ENCODE data around the gene INPP4B. TPM values are rescaled to one million over a fixed set of nuclear protein-coding genes. Genes with fewer than 3 reads are reported as not detected.

Gene INPP4B
- total and polyA plus RNA-seq, 7 experiments from 2014 or later: 52.8 to 77.5 (median 64.2) TPM

DNA sequence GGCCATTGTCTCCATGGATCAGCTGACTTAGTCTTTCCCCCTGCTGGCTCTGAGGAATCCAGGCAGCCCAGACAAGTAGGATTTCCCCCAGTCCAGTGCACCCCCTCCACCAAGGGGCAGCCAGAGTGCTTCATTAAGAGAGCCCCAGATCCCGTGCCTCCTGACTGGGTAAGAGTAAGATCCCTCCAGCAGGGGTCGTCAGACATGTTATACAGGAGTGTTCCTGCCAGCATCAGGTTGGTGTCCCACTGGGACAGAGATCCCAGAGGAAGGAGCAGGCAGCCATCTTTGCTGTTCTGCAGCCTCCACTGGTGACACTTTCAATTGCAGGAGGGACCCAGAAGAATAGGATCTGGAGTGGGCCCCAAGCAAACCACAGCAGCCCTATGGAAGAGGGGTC is 29.0 kb upstream of the INPP4B start:
- H3K27me3 Mint-ChIP-seq: peaks cover 0 to 17% (median 6%) of the 10 kb centered on the region in 5 donors
- H3K9me3 ChIP-seq (ENCODE audit: control insufficient read depth in 2 of 3, low read length in 3 of 3): no peaks in the 10 kb centered on the region
- H3K4me3 ChIP-seq (ENCODE audit: low read length): no peak overlapping the region
- no peaks in the 10 kb centered on the region for H3K4me1 Mint-ChIP-seq
- peaks cover 0 to 5% (median 0%) of the 10 kb centered on the region in 5 donors for H3K36me3 Mint-ChIP-seq
- intact Hi-C loops (cut with micrococcal nuclease): no loop called here
- H3K4me1 ChIP-seq (ENCODE audit: control insufficient read depth in 2 of 2, insufficient read depth in 2 of 2, low read length in 2 of 2): no peaks in the 10 kb centered on the region
- no peak overlapping the region for H3K4me3 Mint-ChIP-seq
- H3K27me3 ChIP-seq (ENCODE audit: control insufficient read depth in 2 of 2, insufficient read depth in 2 of 2, low read length in 2 of 2): no peaks in the 10 kb centered on the region
- H3K27ac ChIP-seq (ENCODE audit: low read depth, low read length): no peak overlapping the region
- CTCF ChIA-PET: no interaction called here
- H3K27ac Mint-ChIP-seq: no peak overlapping the region
- peaks cover 0 to 10% (median 0%) of the 10 kb centered on the region in 11 donors for H3K9me3 Mint-ChIP-seq
- no peak for ATAC-seq
- H3K36me3 ChIP-seq (ENCODE audit: control insufficient read depth in 2 of 3, insufficient read depth in 3 of 3, low read length in 3 of 3): no peaks in the 10 kb centered on the region
- no peak for DNase-seq
- POLR2A ChIA-PET: no interaction called here

DNA sequence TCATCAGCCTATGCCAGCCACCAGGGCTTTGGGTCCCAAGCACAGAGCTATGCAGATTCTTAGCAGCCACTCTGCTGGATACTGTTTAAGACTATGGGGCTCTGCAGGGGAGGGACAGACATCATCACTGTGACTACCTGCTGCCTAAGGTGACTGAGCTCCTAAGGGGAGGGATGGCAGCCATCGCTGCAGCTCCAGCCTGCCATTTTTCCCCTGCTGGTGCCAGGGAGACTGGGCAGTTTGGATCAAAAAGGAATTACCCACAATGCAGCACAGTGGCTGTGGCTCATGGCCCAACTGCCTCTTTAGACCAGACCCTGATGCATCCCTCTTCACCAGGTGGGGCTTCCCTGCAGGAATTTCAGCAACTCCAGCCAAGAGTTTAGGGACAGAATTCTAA is 28.6 kb upstream of the INPP4B start:
- Mint-ChIP-seq H3K4me3 (no peak overlapping the region), H3K9me3 (peaks cover 0 to 10% (median 1%) of the 10 kb centered on the region in 11 donors), H3K36me3 (peaks cover 0 to 5% (median 0%) of the 10 kb centered on the region in 5 donors), H3K27ac (no peak overlapping the region), H3K27me3 (peaks cover 0 to 14% (median 8%) of the 10 kb centered on the region in 5 donors), H3K4me1 (no peaks in the 10 kb centered on the region)
- H3K27me3 ChIP-seq (ENCODE audit: control insufficient read depth in 2 of 2, insufficient read depth in 2 of 2, low read length in 2 of 2): no peaks in the 10 kb centered on the region
- no peaks in the 10 kb centered on the region for H3K36me3 ChIP-seq (ENCODE audit: control insufficient read depth in 2 of 3, insufficient read depth in 3 of 3, low read length in 3 of 3)
- no peaks in the 10 kb centered on the region for H3K4me1 ChIP-seq (ENCODE audit: control insufficient read depth in 2 of 2, insufficient read depth in 2 of 2, low read length in 2 of 2)
- ChIA-PET CTCF (no interaction called here), POLR2A (no interaction called here)
- DNase-seq: no peak
- no peak overlapping the region for H3K27ac ChIP-seq (ENCODE audit: low read depth, low read length)
- no peak for ATAC-seq
- intact Hi-C loops (cut with micrococcal nuclease): no loop called here
- no peak overlapping the region for H3K4me3 ChIP-seq (ENCODE audit: low read length)
- H3K9me3 ChIP-seq (ENCODE audit: control insufficient read depth in 2 of 3, low read length in 3 of 3): no peaks in the 10 kb centered on the region

- H3K4me1 Mint-ChIP-seq: no peaks in the 10 kb centered on the region
- CTCF ChIA-PET: interaction anchor here (0.7 kb wide), 1 partner anchor 1089 kb away, joined by 3 read pairs; no protein-coding TSS in a partner anchor
Observed at GRCh38 chr4:142866685-142867084, 20.6 kb upstream of the INPP4B start.

GRCh38 chr4:142861351-142861750 is 15.2 kb upstream of the INPP4B start:
- Histone ChIP-seq H3K36me3 (ENCODE audit: control insufficient read depth in 2 of 3, insufficient read depth in 3 of 3, low read length in 3 of 3) (no peaks in the 10 kb centered on the region), H3K4me1 (ENCODE audit: control insufficient read depth in 2 of 2, insufficient read depth in 2 of 2, low read length in 2 of 2) (no peaks in the 10 kb centered on the region), H3K27ac (ENCODE audit: low read depth, low read length) (no peak overlapping the region), H3K9me3 (ENCODE audit: control insufficient read depth in 2 of 3, low read length in 3 of 3) (no peaks in the 10 kb centered on the region), H3K27me3 (ENCODE audit: control insufficient read depth in 2 of 2, insufficient read depth in 2 of 2, low read length in 2 of 2) (no peaks in the 10 kb centered on the region), H3K4me3 (ENCODE audit: low read length) (no peak overlapping the region)
- no peak overlapping the region for H3K27ac Mint-ChIP-seq
- DNase-seq (no peak), ATAC-seq (no peak)
- intact Hi-C loops (cut with micrococcal nuclease): no loop called here
- peaks cover 0 to 3% (median 0%) of the 10 kb centered on the region in 7 donors for H3K4me1 Mint-ChIP-seq
- ChIA-PET POLR2A (no interaction called here), CTCF (no interaction called here)
- H3K36me3 Mint-ChIP-seq: no peaks in the 10 kb centered on the region
- no peak overlapping the region for H3K4me3 Mint-ChIP-seq
- H3K9me3 Mint-ChIP-seq: no peaks in the 10 kb centered on the region
- H3K27me3 Mint-ChIP-seq: peaks cover 0 to 17% (median 11%) of the 10 kb centered on the region in 5 donors

More at GRCh38 chr4:142866685-142867084, 20.6 kb upstream of the INPP4B start:
- H3K4me1 ChIP-seq (ENCODE audit: control insufficient read depth in 2 of 2, insufficient read depth in 2 of 2, low read length in 2 of 2): no peaks in the 10 kb centered on the region
- H3K27ac Mint-ChIP-seq: no peak overlapping the region
- peaks cover 5 to 26% (median 11%) of the 10 kb centered on the region in 5 donors for H3K27me3 Mint-ChIP-seq
- H3K27ac ChIP-seq (ENCODE audit: low read depth, low read length): no peak overlapping the region
- peaks cover 0 to 6% (median 0%) of the 10 kb centered on the region in 11 donors for H3K9me3 Mint-ChIP-seq
- no peaks in the 10 kb centered on the region for H3K9me3 ChIP-seq (ENCODE audit: control insufficient read depth in 2 of 3, low read length in 3 of 3)
- POLR2A ChIA-PET: no interaction called here
- peaks cover 0 to 4% (median 0%) of the 10 kb centered on the region in 5 donors for H3K36me3 Mint-ChIP-seq
- no peak for ATAC-seq
- intact Hi-C loops (cut with micrococcal nuclease): no loop called here
- no peak for DNase-seq
- no peak overlapping the region for H3K4me3 ChIP-seq (ENCODE audit: low read length)
- H3K36me3 ChIP-seq (ENCODE audit: control insufficient read depth in 2 of 3, insufficient read depth in 3 of 3, low read length in 3 of 3): no peaks in the 10 kb centered on the region
- no peak overlapping the region for H3K4me3 Mint-ChIP-seq
- no peaks in the 10 kb centered on the region for H3K27me3 ChIP-seq (ENCODE audit: control insufficient read depth in 2 of 2, insufficient read depth in 2 of 2, low read length in 2 of 2)

DNA sequence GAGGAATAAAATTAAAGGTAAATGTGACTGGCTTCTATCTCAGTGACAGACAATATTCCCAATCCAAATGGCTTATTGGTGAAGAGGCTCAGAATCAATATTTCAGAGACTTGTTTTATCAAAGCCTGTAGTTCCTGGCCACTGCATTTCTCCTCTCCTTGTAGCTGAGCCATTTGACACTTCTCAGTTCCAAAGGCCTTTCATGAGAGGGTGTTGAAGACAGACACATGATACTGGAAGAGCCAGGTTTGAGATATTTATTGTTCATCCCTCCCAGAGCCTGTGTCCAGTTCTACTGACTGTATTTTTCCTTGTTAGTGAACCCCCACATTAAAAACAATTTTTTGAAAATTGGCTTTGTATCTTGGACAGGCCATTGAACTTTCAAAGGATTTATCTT is 12.9 kb upstream of the INPP4B start:
- no peak overlapping the region for H3K27ac Mint-ChIP-seq
- Histone ChIP-seq H3K9me3 (ENCODE audit: control insufficient read depth in 2 of 3, low read length in 3 of 3) (no peaks in the 10 kb centered on the region), H3K27me3 (ENCODE audit: control insufficient read depth in 2 of 2, insufficient read depth in 2 of 2, low read length in 2 of 2) (no peaks in the 10 kb centered on the region), H3K4me1 (ENCODE audit: control insufficient read depth in 2 of 2, insufficient read depth in 2 of 2, low read length in 2 of 2) (no peaks in the 10 kb centered on the region), H3K27ac (ENCODE audit: low read depth, low read length) (no peak overlapping the region), H3K36me3 (ENCODE audit: control insufficient read depth in 2 of 3, insufficient read depth in 3 of 3, low read length in 3 of 3) (no peaks in the 10 kb centered on the region), H3K4me3 (ENCODE audit: low read length) (no peak overlapping the region)
- intact Hi-C loops (cut with micrococcal nuclease): no loop called here
- H3K27me3 Mint-ChIP-seq: peaks cover 0 to 20% (median 11%) of the 10 kb centered on the region in 5 donors
- no peaks in the 10 kb centered on the region for H3K9me3 Mint-ChIP-seq
- H3K36me3 Mint-ChIP-seq: no peaks in the 10 kb centered on the region
- DNase-seq (no peak), ATAC-seq (no peak)
- H3K4me1 Mint-ChIP-seq: peaks cover 0 to 3% (median 0%) of the 10 kb centered on the region in 7 donors
- H3K4me3 Mint-ChIP-seq: no peak overlapping the region
- CTCF ChIA-PET: interaction anchor here (0.6 kb wide), 1 partner anchor 513 kb away, joined by 3 read pairs; no protein-coding TSS in a partner anchor
- POLR2A ChIA-PET: no interaction called here

DNA sequence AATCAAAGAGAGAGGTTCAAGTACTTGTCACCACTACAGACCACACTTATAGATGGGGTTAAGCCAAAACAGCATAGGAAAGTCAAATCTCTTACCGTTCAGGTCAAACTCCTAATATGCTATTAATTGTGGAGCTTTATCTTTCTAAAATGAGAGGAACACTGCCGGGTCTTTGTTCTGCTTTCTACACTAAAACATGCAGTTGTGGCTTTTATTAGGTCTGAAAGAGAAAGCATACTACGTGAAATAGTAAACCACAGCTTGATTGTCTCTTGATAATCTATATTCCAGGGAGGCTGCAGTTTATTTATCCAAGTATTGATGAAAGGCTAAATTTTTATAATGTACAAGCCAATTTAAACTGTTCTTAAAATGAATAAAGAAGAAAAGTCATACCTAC is 12.3 kb upstream of the INPP4B start:
- H3K27me3 Mint-ChIP-seq: peaks cover 0 to 20% (median 9%) of the 10 kb centered on the region in 5 donors
- H3K9me3 ChIP-seq (ENCODE audit: control insufficient read depth in 2 of 3, low read length in 3 of 3): no peaks in the 10 kb centered on the region
- H3K27me3 ChIP-seq (ENCODE audit: control insufficient read depth in 2 of 2, insufficient read depth in 2 of 2, low read length in 2 of 2): no peaks in the 10 kb centered on the region
- intact Hi-C loops (cut with micrococcal nuclease): no loop called here
- H3K4me1 ChIP-seq (ENCODE audit: control insufficient read depth in 2 of 2, insufficient read depth in 2 of 2, low read length in 2 of 2): no peaks in the 10 kb centered on the region
- ChIA-PET POLR2A (no interaction called here), CTCF (no interaction called here)
- H3K27ac Mint-ChIP-seq: no peak overlapping the region
- H3K4me1 Mint-ChIP-seq: peaks cover 0 to 3% (median 0%) of the 10 kb centered on the region in 7 donors
- no peaks in the 10 kb centered on the region for H3K9me3 Mint-ChIP-seq
- no peaks in the 10 kb centered on the region for H3K36me3 Mint-ChIP-seq
- H3K4me3 ChIP-seq (ENCODE audit: low read length): no peak overlapping the region
- ATAC-seq (no peak), DNase-seq (no peak)
- no peaks in the 10 kb centered on the region for H3K36me3 ChIP-seq (ENCODE audit: control insufficient read depth in 2 of 3, insufficient read depth in 3 of 3, low read length in 3 of 3)
- H3K4me3 Mint-ChIP-seq: no peak overlapping the region
- no peak overlapping the region for H3K27ac ChIP-seq (ENCODE audit: low read depth, low read length)

DNA sequence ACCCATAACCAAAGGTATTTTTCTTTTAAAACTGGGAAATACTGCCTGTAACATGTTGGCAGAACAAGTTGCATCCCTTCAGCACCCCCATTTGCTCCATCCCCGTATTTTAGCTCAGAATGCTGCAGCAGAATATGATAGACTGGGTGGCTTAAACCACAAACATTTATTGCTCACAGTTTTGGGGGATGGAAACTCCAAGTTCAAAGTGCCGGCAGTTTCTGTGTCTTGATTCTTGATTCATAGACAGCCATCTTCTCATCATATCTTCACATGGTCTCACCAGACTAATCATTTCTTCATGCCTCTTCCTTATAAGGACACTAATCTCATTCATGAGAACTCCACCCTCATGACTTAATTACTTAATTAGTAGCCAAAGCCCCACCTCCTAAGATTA is 10.5 kb upstream of the INPP4B start:
- Histone ChIP-seq H3K9me3 (ENCODE audit: control insufficient read depth in 2 of 3, low read length in 3 of 3) (no peaks in the 10 kb centered on the region), H3K4me1 (ENCODE audit: control insufficient read depth in 2 of 2, insufficient read depth in 2 of 2, low read length in 2 of 2) (no peaks in the 10 kb centered on the region), H3K4me3 (ENCODE audit: low read length) (no peak overlapping the region), H3K27me3 (ENCODE audit: control insufficient read depth in 2 of 2, insufficient read depth in 2 of 2, low read length in 2 of 2) (no peaks in the 10 kb centered on the region), H3K27ac (ENCODE audit: low read depth, low read length) (no peak overlapping the region), H3K36me3 (ENCODE audit: control insufficient read depth in 2 of 3, insufficient read depth in 3 of 3, low read length in 3 of 3) (no peaks in the 10 kb centered on the region)
- intact Hi-C loops (cut with micrococcal nuclease): no loop called here
- Mint-ChIP-seq H3K27me3 (peaks cover 0 to 20% (median 13%) of the 10 kb centered on the region in 5 donors), H3K27ac (no peak overlapping the region), H3K36me3 (no peaks in the 10 kb centered on the region), H3K4me3 (no peak overlapping the region), H3K9me3 (no peaks in the 10 kb centered on the region), H3K4me1 (peaks cover 0 to 3% (median 0%) of the 10 kb centered on the region in 7 donors)
- POLR2A ChIA-PET: no interaction called here
- DNase-seq (no peak), ATAC-seq (no peak)
- CTCF ChIA-PET: interaction anchor here (0.7 kb wide), 1 partner anchor 644 kb away, joined by 3 read pairs; no protein-coding TSS in a partner anchor
